Thyroid gland (tissue), 4 donors: ENCODE data around the gene TIMM29. TPM values are rescaled to one million over a fixed set of nuclear protein-coding genes. Genes with fewer than 3 reads are reported as not detected.

ENCODE experiments used
- DNase-seq, 2 donors: peaks; one replicate each; pipeline ENCODE4 v3.0.0-alpha.2; 2019
- H3K27ac ChIP-seq, 3 donors: fragments of 200-600 bp; sonication (generic); 1 replicate in 2 of 3; 2 replicates in 1 of 3; pipeline ENCODE4 v1.5.1; 2016 to 2019; ENCODE audit warnings: mild to moderate bottlenecking in 1 of 3, moderate library complexity in 1 of 3
- H3K27me3 ChIP-seq: fragments of 200-600 bp; sonication (generic); one replicate; pipeline ENCODE4 v1.5.1; 2019
- H3K36me3 ChIP-seq, 2 donors: fragments of 200-600 bp; sonication (generic); one replicate each; pipeline ENCODE4 v1.5.1; 2016 to 2019
- H3K4me1 ChIP-seq, 2 donors: fragments of 200-600 bp; sonication (generic); one replicate each; pipeline ENCODE4 v1.5.1; 2017 to 2019
- H3K4me3 ChIP-seq, 3 donors: fragments of 200-600 bp; sonication (generic); replicated peaks in 1 of 3; 1 replicate in 2 of 3; 2 replicates in 1 of 3; pipeline ENCODE4 v1.5.1; 2016; ENCODE audit warnings: mild to moderate bottlenecking in 1 of 3
- H3K9me3 ChIP-seq: fragments of 200-600 bp; sonication (generic); one replicate; pipeline ENCODE4 v1.5.1; 2017
- CTCF ChIP-seq, 6 experiments: fragments of 200-600 bp in 3 of 6; fragments of 450-650 bp in 3 of 6; sonication (generic) in 3 of 6; IDR thresholded peaks; one replicate each; pipeline ENCODE4 v1.5.1; 2016 to 2019; ENCODE audit warnings: antibody characterized with exemption in 6 of 6, mild to moderate bottlenecking in 2 of 6, inconsistent platforms in 1 of 6, moderate library complexity in 1 of 6
- POLR2A ChIP-seq, 2 donors: fragments of 450-650 bp; IDR thresholded peaks; one replicate each; pipeline ENCODE4 v1.6.1; 2017; ENCODE audit warnings: antibody characterized with exemption in 2 of 2, mild to moderate bottlenecking in 2 of 2, moderate library complexity in 1 of 2
- WGBS, 2 donors: methylation state at CpG; one replicate each; pipeline ENCODE4 v1.1.5; 2017; 5-methylcytosine and 5-hydroxymethylcytosine counted together
- intact Hi-C: fragments of 100-400 bp; cut with DNase I; formaldehyde crosslinking; loops from one replicate; pipeline ENCODE4 v1.15.1; 2023
- total RNA-seq, 4 donors: library from RNA; depleted of rRNA; stranded (reverse); fragments of >200 nt; gene quantifications; one replicate each; pipeline ENCODE4 v1.2.3, GENCODE V29; 2016

TIMM29 gene
- total RNA-seq, 4 donors from 2014 or later: 19.6 to 39.5 (median 33.4) TPM

GRCh38 chr19:10919352-10920287 is 9.0 kb upstream of the TIMM29 start:
- Histone ChIP-seq H3K9me3 (no peaks in the 10 kb centered on the region), H3K4me1 (no peaks in the 10 kb centered on the region), H3K36me3 (peaks cover 38 to 50% of the 10 kb centered on the region in 2 donors), H3K4me3 (no peak overlapping the region), H3K27me3 (no peaks in the 10 kb centered on the region), H3K27ac (no peak overlapping the region)
- TF ChIP-seq CTCF (IDR thresholded peaks at IDR 0.05): no peak
- TF ChIP-seq POLR2A (IDR thresholded peaks at IDR 0.05): no peak
- no peak for DNase-seq
- WGBS, 2 donors: 88 to 90% methylated on average over 17 to 25 of the region's 26 CpGs
- intact Hi-C loops: loop anchor here (10.0 kb wide), 1 partner anchor 45 kb away; the partner anchor contains the start of gene CARM1

- WGBS, 2 donors: no CpG with 5 or more reads among the region's 10 CpGs
- Histone ChIP-seq H3K36me3 (peaks cover 38 to 50% of the 10 kb centered on the region in 2 donors), H3K27ac (no peak overlapping the region), H3K27me3 (no peaks in the 10 kb centered on the region), H3K4me3 (no peak overlapping the region), H3K4me1 (no peaks in the 10 kb centered on the region), H3K9me3 (no peaks in the 10 kb centered on the region)
- DNase-seq: no peak
- TF ChIP-seq CTCF (IDR thresholded peaks at IDR 0.05): no peak
- TF ChIP-seq POLR2A (IDR thresholded peaks at IDR 0.05): no peak
- intact Hi-C loops: loop anchor here (10.0 kb wide), 1 partner anchor 45 kb away; the partner anchor contains the start of gene CARM1
Observed at GRCh38 chr19:10920288-10920655, 8.3 kb upstream of the TIMM29 start.

- Histone ChIP-seq H3K4me3 (no peak overlapping the region), H3K4me1 (no peaks in the 10 kb centered on the region), H3K9me3 (no peaks in the 10 kb centered on the region), H3K36me3 (peaks cover 38 to 50% of the 10 kb centered on the region in 2 donors), H3K27ac (no peak overlapping the region), H3K27me3 (no peaks in the 10 kb centered on the region)
- no peak for DNase-seq
- intact Hi-C loops: loop anchor here (10.0 kb wide), 1 partner anchor 46 kb away; the partner anchor contains the start of gene CARM1
- no peak for TF ChIP-seq CTCF (IDR thresholded peaks at IDR 0.05)
- no peak for TF ChIP-seq POLR2A (IDR thresholded peaks at IDR 0.05)
- 85 to 88% methylated on average over 11 to 16 of the region's 16 CpGs for WGBS, 2 donors
Observed at GRCh38 chr19:10920781-10921180, 7.8 kb upstream of the TIMM29 start.

- Histone ChIP-seq H3K4me1 (no peaks in the 10 kb centered on the region), H3K27ac (no peak overlapping the region), H3K4me3 (no peak overlapping the region), H3K36me3 (peaks cover 33 to 50% of the 10 kb centered on the region in 2 donors), H3K9me3 (no peaks in the 10 kb centered on the region), H3K27me3 (no peaks in the 10 kb centered on the region)
- DNase-seq: no peak
- intact Hi-C loops: loop anchor here (10.0 kb wide), 1 partner anchor 47 kb away; the partner anchor contains the start of gene CARM1
- TF ChIP-seq CTCF (IDR thresholded peaks at IDR 0.05): no peak
- TF ChIP-seq POLR2A (IDR thresholded peaks at IDR 0.05): no peak
- WGBS, 2 donors: 89 to 94% methylated on average over 28 to 36 of the region's 43 CpGs
Observed at GRCh38 chr19:10921199-10921909, 7.3 kb upstream of the TIMM29 start.
